Esophagus (tissue), 2 donors: ENCODE results near the gene FOS. TPM values are rescaled to one million over a fixed set of nuclear protein-coding genes. Genes with fewer than 3 reads are reported as not detected.
"Not testable (repeated sequence)": the region's sequence is repeated elsewhere in the genome, so short reads cannot be mapped to it uniquely, and the experiment has no call there.

Experiments used
- H3K27ac ChIP-seq, 2 donors: one replicate each; pipeline ENCODE4 v1.5.1; 2013; ENCODE audit warnings: low read depth in 2 of 2, mild to moderate bottlenecking in 2 of 2, inconsistent platforms in 1 of 2, low read length in 1 of 2, moderate library complexity in 1 of 2
- H3K27me3 ChIP-seq, 2 donors: one replicate each; pipeline ENCODE4 v1.6.1; 2013; ENCODE audit warnings: low read length in 2 of 2, control low read depth in 1 of 2, mild to moderate bottlenecking in 1 of 2; ENCODE audit not compliant: insufficient read depth in 2 of 2, control insufficient read depth in 1 of 2
- H3K36me3 ChIP-seq, 2 donors: one replicate each; pipeline ENCODE4 v1.6.1; 2013; ENCODE audit warnings: low read length in 1 of 2; ENCODE audit not compliant: control insufficient read depth in 2 of 2, insufficient read depth in 2 of 2
- H3K4me1 ChIP-seq, 2 donors: one replicate each; pipeline ENCODE4 v1.6.1; 2013; ENCODE audit warnings: low read length in 1 of 2; ENCODE audit not compliant: control insufficient read depth in 2 of 2, insufficient read depth in 2 of 2
- H3K4me3 ChIP-seq, 2 donors: one replicate each; pipeline ENCODE4 v1.5.1; 2013; ENCODE audit warnings: low read length in 2 of 2, mild to moderate bottlenecking in 2 of 2, low read depth in 1 of 2, moderate library complexity in 1 of 2
- H3K9me3 ChIP-seq, 2 donors: one replicate each; pipeline ENCODE4 v1.6.1; 2013; ENCODE audit warnings: mild to moderate bottlenecking in 2 of 2, low read depth in 1 of 2, low read length in 1 of 2, moderate library complexity in 1 of 2; ENCODE audit not compliant: control insufficient read depth in 2 of 2, insufficient read depth in 1 of 2
- WGBS, 2 donors: extraction: QIAGEN DNeasy Blood & Tissue Kit; methylation state at CpG; one replicate each; pipeline ENCODE4 v1.1.7; 2013; 5-methylcytosine and 5-hydroxymethylcytosine counted together
- polyA plus RNA-seq, 2 donors: library from polyadenylated mRNA; stranded (reverse); fragments of 200-250 nt; gene quantifications; one replicate each; pipeline ENCODE4 v1.2.3, GENCODE V29; 2013
- donor health status: healthy with polysubstance abuse.
- donor health status: Bipolar disorder and iron deficiency.

FOS gene
- polyA plus RNA-seq, 2 donors, result 99.5 to 102 TPM

GRCh38 chr14:75280831-75281653, 2.4 kb downstream of the FOS start:
- H3K4me3 ChIP-seq, result peak overlapping the region; percentile 70 to 91
- 77 to 83% methylated on average over 17 of the region's 17 CpGs for WGBS, 2 donors
- H3K4me1 ChIP-seq, result peaks cover 6 to 17% of the 10 kb centered on the region in 2 donors

GRCh38 chr14:75281654-75282019, 3.0 kb downstream of the FOS start:
- Histone ChIP-seq H3K27me3 (no peaks in the 10 kb centered on the region), H3K36me3 (peaks cover 0 to 13% of the 10 kb centered on the region in 2 donors), H3K9me3 (no peaks in the 10 kb centered on the region), H3K4me3 (peak overlapping the region in 1 of 2 donors; percentile 70), H3K27ac (peak overlapping the region in 1 of 2 donors; percentile 3), H3K4me1 (peaks cover 6 to 17% of the 10 kb centered on the region in 2 donors)
- 85% methylated on average over 1 of the region's 1 CpG for WGBS, 2 donors

More at GRCh38 chr14:75280831-75281653, 2.4 kb downstream of the FOS start:
- peaks cover 0 to 13% of the 10 kb centered on the region in 2 donors for H3K36me3 ChIP-seq
- H3K9me3 ChIP-seq, result no peaks in the 10 kb centered on the region
- H3K27me3 ChIP-seq, result no peaks in the 10 kb centered on the region
- peak overlapping the region in 1 of 2 donors; percentile 47 for H3K27ac ChIP-seq

- no peaks in the 10 kb centered on the region for H3K27me3 ChIP-seq
- no peak overlapping the region for H3K4me3 ChIP-seq
- H3K9me3 ChIP-seq, result no peaks in the 10 kb centered on the region
- peaks cover 0 to 13% of the 10 kb centered on the region in 2 donors for H3K36me3 ChIP-seq
- H3K4me1 ChIP-seq, result peaks cover 6 to 17% of the 10 kb centered on the region in 2 donors
- WGBS, 2 donors, result 79 to 84% methylated on average over 4 of the region's 4 CpGs
- H3K27ac ChIP-seq, result no peak overlapping the region
Observed at GRCh38 chr14:75282170-75282554, 3.5 kb downstream of the FOS start.

- not testable (repeated sequence) for H3K27me3 ChIP-seq, H3K9me3 ChIP-seq, H3K27ac ChIP-seq, H3K4me3 ChIP-seq
- Histone ChIP-seq H3K4me1 (peaks cover 6 to 15% of the 10 kb centered on the region in 2 donors), H3K36me3 (peaks cover 0 to 13% of the 10 kb centered on the region in 2 donors)
- 82 to 91% methylated on average over 18 of the region's 18 CpGs for WGBS, 2 donors
Observed at GRCh38 chr14:75282555-75283161, 4.0 kb downstream of the FOS start.

- WGBS, 2 donors, result 56 to 71% methylated on average over 13 of the region's 13 CpGs
- no peaks in the 10 kb centered on the region for H3K27me3 ChIP-seq
- no peak overlapping the region for H3K27ac ChIP-seq
- no peak overlapping the region for H3K4me3 ChIP-seq
- H3K9me3 ChIP-seq, result no peaks in the 10 kb centered on the region
- peaks cover 0 to 13% of the 10 kb centered on the region in 2 donors for H3K36me3 ChIP-seq
- peaks cover 6 to 15% of the 10 kb centered on the region in 2 donors for H3K4me1 ChIP-seq
Observed at GRCh38 chr14:75283162-75283832, 4.7 kb downstream of the FOS start.

GRCh38 chr14:75283833-75284563, 5.4 kb downstream of the FOS start:
- H3K4me3 ChIP-seq, result no peak overlapping the region
- no peaks in the 10 kb centered on the region for H3K27me3 ChIP-seq
- no peaks in the 10 kb centered on the region for H3K9me3 ChIP-seq
- WGBS, 2 donors, result 74 to 78% methylated on average over 5 of the region's 5 CpGs
- H3K4me1 ChIP-seq, result peaks cover 6 to 15% of the 10 kb centered on the region in 2 donors
- H3K36me3 ChIP-seq, result peaks cover 0 to 13% of the 10 kb centered on the region in 2 donors
- H3K27ac ChIP-seq, result peak overlapping the region in 1 of 2 donors; percentile 43

GRCh38 chr14:75285331-75285730, 6.7 kb downstream of the FOS start:
- Histone ChIP-seq H3K36me3 (peaks cover 0 to 10% of the 10 kb centered on the region in 2 donors), H3K9me3 (no peaks in the 10 kb centered on the region), H3K4me3 (no peak overlapping the region), H3K27ac (no peak overlapping the region), H3K4me1 (peaks cover 6 to 7% of the 10 kb centered on the region in 2 donors), H3K27me3 (no peaks in the 10 kb centered on the region)

GRCh38 chr14:75286313-75286712, 7.7 kb downstream of the FOS start:
- WGBS, 2 donors, result 56 to 61% methylated on average over 5 of the region's 5 CpGs
- Histone ChIP-seq H3K27ac (no peak overlapping the region), H3K4me1 (peaks cover 2% of the 10 kb centered on the region in 2 donors)

GRCh38 chr14:75289840-75290388, 11.3 kb downstream of the FOS start:
- no peaks in the 10 kb centered on the region for H3K36me3 ChIP-seq
- no peaks in the 10 kb centered on the region for H3K27me3 ChIP-seq
- 83 to 86% methylated on average over 3 of the region's 3 CpGs for WGBS, 2 donors
- H3K4me3 ChIP-seq, result no peak overlapping the region
- no peaks in the 10 kb centered on the region for H3K9me3 ChIP-seq
- H3K4me1 ChIP-seq, result peaks cover 0 to 2% of the 10 kb centered on the region in 2 donors
- no peak overlapping the region for H3K27ac ChIP-seq

More at GRCh38 chr14:75286313-75286712, 7.7 kb downstream of the FOS start:
- Histone ChIP-seq H3K36me3 (peaks cover 0 to 2% of the 10 kb centered on the region in 2 donors), H3K27me3 (no peaks in the 10 kb centered on the region), H3K9me3 (no peaks in the 10 kb centered on the region), H3K4me3 (no peak overlapping the region)
